Esophagus mucosa (tissue), 1 donor: Measurements from ENCODE around the gene ATRNL1. TPM values are rescaled to one million over a fixed set of nuclear protein-coding genes. Genes with fewer than 3 reads are reported as not detected.
"Not testable (repeated sequence)": the region's sequence is repeated elsewhere in the genome, so short reads cannot be mapped to it uniquely, and the experiment has no call there.

Source experiments
- ATAC-seq: fragments of 200-7000 bp; cut with Tn5 transposase; one replicate; pipeline ENCODE4 v1.9.1; 2020
- total RNA-seq: library from RNA; stranded (reverse); gene quantifications from one replicate; pipeline ENCODE4 v1.2.4, GENCODE V29; 2023
- donor health status: DM: yes; HTN: yes; CAD: no.

Gene ATRNL1
- total RNA-seq, 1 donor from 2014 or later = 1.3 TPM

- no peak for ATAC-seq
Measured at GRCh38 chr10:115638246-115638645, 545.1 kb downstream of the ATRNL1 start.

GRCh38 chr10:115649217-115649616, 556.1 kb downstream of the ATRNL1 start:
- ATAC-seq = no peak

GRCh38 chr10:115653473-115653872, 560.3 kb downstream of the ATRNL1 start:
- ATAC-seq = no peak

GRCh38 chr10:115654961-115655360, 561.8 kb downstream of the ATRNL1 start:
- ATAC-seq = no peak

GRCh38 chr10:115657161-115657860, 564.1 kb downstream of the ATRNL1 start:
- ATAC-seq = no peak

- ATAC-seq = no peak
Measured at GRCh38 chr10:115659616-115660015, 566.5 kb downstream of the ATRNL1 start.

GRCh38 chr10:115660391-115660790, 567.2 kb downstream of the ATRNL1 start:
- no peak for ATAC-seq

- no peak for ATAC-seq
Measured at GRCh38 chr10:115662422-115662821, 569.3 kb downstream of the ATRNL1 start.

GRCh38 chr10:115665549-115665948, 572.4 kb downstream of the ATRNL1 start:
- ATAC-seq = no peak

- no peak for ATAC-seq
Measured at GRCh38 chr10:115674496-115674895, 581.3 kb downstream of the ATRNL1 start.

GRCh38 chr10:115696747-115697146, 603.6 kb downstream of the ATRNL1 start:
- ATAC-seq = no peak

GRCh38 chr10:115706026-115706425, 612.9 kb downstream of the ATRNL1 start:
- no peak for ATAC-seq

GRCh38 chr10:115706488-115707076, 613.4 kb downstream of the ATRNL1 start:
- ATAC-seq = no peak

GRCh38 chr10:115710136-115710535, 617.0 kb downstream of the ATRNL1 start:
- ATAC-seq = no peak

GRCh38 chr10:115711306-115711705, 618.1 kb downstream of the ATRNL1 start:
- no peak for ATAC-seq

- ATAC-seq = no peak
Measured at GRCh38 chr10:115720121-115720520, 627.0 kb downstream of the ATRNL1 start.

- no peak for ATAC-seq
Measured at GRCh38 chr10:115727129-115727528, 634.0 kb downstream of the ATRNL1 start.

- ATAC-seq = no peak
Measured at GRCh38 chr10:115744089-115744488, 650.9 kb downstream of the ATRNL1 start.

GRCh38 chr10:115745943-115746342, 652.8 kb downstream of the ATRNL1 start:
- no peak for ATAC-seq

- ATAC-seq = no peak
Measured at GRCh38 chr10:115747811-115748210, 654.6 kb downstream of the ATRNL1 start.

- ATAC-seq = not testable (repeated sequence)
Measured at GRCh38 chr10:115758488-115758887, 665.3 kb downstream of the ATRNL1 start.

- no peak for ATAC-seq
Measured at GRCh38 chr10:115760131-115760530, 667.0 kb downstream of the ATRNL1 start.

GRCh38 chr10:115761166-115761565, 668.0 kb downstream of the ATRNL1 start:
- no peak for ATAC-seq

- no peak for ATAC-seq
Measured at GRCh38 chr10:115762029-115762428, 668.9 kb downstream of the ATRNL1 start.

- no peak for ATAC-seq
Measured at GRCh38 chr10:115771755-115772154, 678.6 kb downstream of the ATRNL1 start.
